IMR-90 (cell line): ENCODE results near the gene PCMTD2. TPM values are rescaled to one million over a fixed set of nuclear protein-coding genes. Genes with fewer than 3 reads are reported as not detected.

Experiments used
- ATAC-seq: fragments of 200-7000 bp; cut with Tn5 transposase; 2 replicates; pipeline ENCODE4 v1.9.1; 2020; ENCODE audit warnings: low read depth, mild to moderate bottlenecking, moderate library complexity
- BruUV-seq: library from RNA; stranded (reverse); fragments of 400-500 nt; replicated peaks from 2 replicates; lab custom pipeline; 2021; lab: Mats Ljungman, UMichigan
- CTCF ChIA-PET: fragments of 300-600 bp; formaldehyde crosslinking; extraction: SDS; loops from one replicate; lab custom pipeline; 2021; ENCODE audit warnings: antibody characterized with exemption; lab: Yijun Ruan, JAX
- POLR2A ChIA-PET: fragments of 300-600 bp; sonication (Branson Sonifier 250); formaldehyde crosslinking; loops from one replicate; lab custom pipeline; 2022; ENCODE audit warnings: antibody characterized with exemption; ENCODE audit not compliant: unreplicated experiment; lab: Charles Lee
- DNase-seq: peaks from one replicate; pipeline ENCODE4 v3.0.0; 2013
- H2AFZ ChIP-seq: replicated peaks from 2 replicates; pipeline ENCODE3; 2013; ENCODE audit warnings: low read length, mild to moderate bottlenecking; ENCODE audit not compliant: poor library complexity
- H2AK5ac ChIP-seq: 2 replicates; pipeline ENCODE4 v1.6.1; 2013; ENCODE audit warnings: low read depth, low read length, inconsistent platforms
- H2AK9ac ChIP-seq: replicated peaks from 2 replicates; pipeline ENCODE3; 2013; ENCODE audit warnings: mild to moderate bottlenecking, low read depth, low read length, moderate library complexity; ENCODE audit not compliant: poor library complexity
- H2BK120ac ChIP-seq: 2 replicates; pipeline ENCODE4 v1.6.1; 2013; ENCODE audit warnings: low read depth, low read length, inconsistent platforms
- H2BK15ac ChIP-seq: 3 replicates; pipeline ENCODE4 v1.6.1; 2013; ENCODE audit warnings: low read depth, low read length, inconsistent platforms
- H2BK20ac ChIP-seq: 2 replicates; pipeline ENCODE4 v1.6.1; 2013; ENCODE audit warnings: low read depth, mild to moderate bottlenecking, inconsistent platforms, low read length, moderate library complexity
- H2BK5ac ChIP-seq: 2 replicates; pipeline ENCODE4 v1.6.1; 2013; ENCODE audit warnings: mild to moderate bottlenecking, low read depth, low read length, inconsistent platforms; ENCODE audit not compliant: poor library complexity, severe bottlenecking
- H3K14ac ChIP-seq: replicated peaks from 2 replicates; pipeline ENCODE4 v1.6.1; 2013; ENCODE audit warnings: low read depth, low read length, inconsistent platforms
- H3K18ac ChIP-seq: 2 replicates; pipeline ENCODE4 v1.6.1; 2013; ENCODE audit warnings: low read depth, low read length, control low read depth
- H3K23ac ChIP-seq: 2 replicates; pipeline ENCODE4 v1.6.1; 2013; ENCODE audit warnings: low read depth, low read length, inconsistent platforms
- H3K27ac ChIP-seq: 2 replicates; pipeline ENCODE4 v1.5.1; 2013; ENCODE audit warnings: mild to moderate bottlenecking, control low read depth, low read length; ENCODE audit not compliant: insufficient read depth
- H3K27me3 ChIP-seq: 2 replicates; pipeline ENCODE4 v1.6.1; 2013; ENCODE audit warnings: low read length; ENCODE audit not compliant: control insufficient read depth, insufficient read depth
- H3K36me3 ChIP-seq: 2 replicates; pipeline ENCODE4 v1.6.1; 2013; ENCODE audit warnings: low read length, mixed read lengths; ENCODE audit not compliant: control insufficient read depth, insufficient read depth
- H3K4ac ChIP-seq: 2 replicates; pipeline ENCODE4 v1.6.1; 2013; ENCODE audit warnings: low read depth, low read length, inconsistent platforms
- H3K4me1 ChIP-seq: 2 replicates; pipeline ENCODE4 v1.6.1; 2013; ENCODE audit warnings: low read length, mixed read lengths; ENCODE audit not compliant: control insufficient read depth, insufficient read depth
- H3K4me2 ChIP-seq: 2 replicates; pipeline ENCODE4 v1.6.1; 2013; ENCODE audit warnings: low read depth, mild to moderate bottlenecking, control low read depth, low read length, moderate library complexity
- H3K4me3 ChIP-seq: 2 replicates; pipeline ENCODE4 v1.5.1; 2013; ENCODE audit warnings: low read depth, mild to moderate bottlenecking, control low read depth, low read length, moderate library complexity; ENCODE audit not compliant: insufficient read depth
- H3K56ac ChIP-seq: 2 replicates; pipeline ENCODE4 v1.6.1; 2013; ENCODE audit warnings: low read length, inconsistent platforms; ENCODE audit not compliant: insufficient read depth; ENCODE audit errors: extremely low read depth
- H3K79me1 ChIP-seq, 2 experiments: 2 replicates each; pipeline ENCODE4 v1.6.1; 2013; ENCODE audit warnings: low read length in 2 of 2, inconsistent platforms in 1 of 2, low read depth in 1 of 2
- H3K9ac ChIP-seq: 2 replicates; pipeline ENCODE4 v1.6.1; 2013; ENCODE audit warnings: low read depth, low read length, control low read depth
- H3K9me1 ChIP-seq: 2 replicates; pipeline ENCODE4 v1.6.1; 2013; ENCODE audit warnings: low read length, inconsistent platforms; ENCODE audit not compliant: insufficient read depth
- H3K9me3 ChIP-seq: 2 replicates; pipeline ENCODE4 v1.6.1; 2013; ENCODE audit warnings: low read length; ENCODE audit not compliant: control insufficient read depth, insufficient read depth
- H4K20me1 ChIP-seq: 2 replicates; pipeline ENCODE4 v1.6.1; 2013; ENCODE audit warnings: low read length, inconsistent platforms; ENCODE audit not compliant: insufficient read depth
- H4K5ac ChIP-seq: 2 replicates; pipeline ENCODE4 v1.6.1; 2013; ENCODE audit warnings: mild to moderate bottlenecking, low read depth, low read length, control low read depth
- H4K8ac ChIP-seq, 2 experiments: 2 replicates each; pipeline ENCODE4 v1.6.1; 2013; ENCODE audit warnings: low read depth in 2 of 2, low read length in 2 of 2, control low read depth in 1 of 2, inconsistent platforms in 1 of 2
- H4K91ac ChIP-seq: 2 replicates; pipeline ENCODE4 v1.6.1; 2013; ENCODE audit warnings: low read depth, low read length, inconsistent platforms; ENCODE audit not compliant: insufficient read depth
- CEBPB ChIP-seq: IDR thresholded peaks from 2 replicates; pipeline ENCODE4 v1.6.1; 2012; ENCODE audit warnings: low read depth, low read length, improper control_type of control experiment
- CHD1 ChIP-seq: IDR thresholded peaks from 2 replicates; pipeline ENCODE4 v1.6.1; 2012; ENCODE audit warnings: low read depth, low read length, improper control_type of control experiment
- FOS ChIP-seq: fragments of 150-350 bp; IDR thresholded peaks from 2 replicates; pipeline ENCODE4 v1.6.1; 2016; ENCODE audit warnings: low read depth, low read length
- MAFK ChIP-seq: IDR thresholded peaks from 2 replicates; pipeline ENCODE4 v1.6.1; 2012; ENCODE audit warnings: low read depth, low read length, improper control_type of control experiment
- MAZ ChIP-seq: IDR thresholded peaks from 2 replicates; pipeline ENCODE4 v1.6.1; 2012; ENCODE audit warnings: low read depth, mild to moderate bottlenecking, low read length, improper control_type of control experiment, moderate library complexity, borderline replicate concordance
- MXI1 ChIP-seq: IDR thresholded peaks from 2 replicates; pipeline ENCODE4 v1.6.1; 2012; ENCODE audit warnings: low read depth, mild to moderate bottlenecking, low read length, moderate library complexity, borderline replicate concordance
- NFE2L2 ChIP-seq: fragments of 150-350 bp; IDR thresholded peaks from 2 replicates; pipeline ENCODE4 v1.6.1; 2016; ENCODE audit warnings: low read depth, mild to moderate bottlenecking, low read length
- POLR2A ChIP-seq: IDR thresholded peaks from 2 replicates; pipeline ENCODE4 v1.6.1; 2012; ENCODE audit warnings: mild to moderate bottlenecking, low read depth, low read length
- RCOR1 ChIP-seq: IDR thresholded peaks from 2 replicates; pipeline ENCODE4 v1.6.1; 2012; ENCODE audit warnings: mild to moderate bottlenecking, low read length, improper control_type of control experiment; ENCODE audit not compliant: insufficient replicate concordance
- RFX5 ChIP-seq: IDR thresholded peaks from 2 replicates; pipeline ENCODE4 v1.8.0; 2012; ENCODE audit warnings: low read depth, mild to moderate bottlenecking, low read length, moderate library complexity
- SMC3 ChIP-seq: fragments of 150-350 bp; IDR thresholded peaks from 2 replicates; pipeline ENCODE4 v1.6.1; 2016; ENCODE audit warnings: low read depth, mild to moderate bottlenecking, antibody characterized with exemption, low read length, moderate library complexity
- WGBS, 2 experiments: methylation state at CpG; one replicate each; pipeline versions ENCODE4 v1.1.5 to v1.1.7; 2013; ENCODE audit warnings: missing lambda C conversion rate in 2 of 2; ENCODE audit not compliant: insufficient read length in 1 of 2; ENCODE audit errors: extremely low coverage in 2 of 2; 5-methylcytosine and 5-hydroxymethylcytosine counted together
- dilution Hi-C: fragments of 300-500 bp; cut with HindIII; formaldehyde crosslinking; loops from one replicate; pipeline ENCODE4 v1.14.3; 2018; ENCODE audit warnings: low sequenced_read_pairs; ENCODE audit not compliant: unreplicated experiment
- in situ Hi-C: fragments of 300-500 bp; cut with MboI; formaldehyde crosslinking; loops from 3 replicates; pipeline ENCODE4 v1.14.3; 2019; ENCODE audit warnings: low sequenced_read_pairs, inconsistent platforms, mixed read lengths
- intact Hi-C: fragments of 100-400 bp; cut with micrococcal nuclease; formaldehyde crosslinking; loops from 2 replicates; pipeline ENCODE4 v1.10.0; 2022
- polyA plus RNA-seq, 3 experiments: library from polyadenylated mRNA; depleted of rRNA; stranded (reverse); fragments of >200 nt; gene quantifications; 2 replicates each; pipeline ENCODE4 v1.2.3, GENCODE V29; 2012; ENCODE audit warnings: low replicate concordance in 1 of 3
- total RNA-seq: library from RNA; depleted of rRNA; stranded (reverse); fragments of >200 nt; gene quantifications from 2 replicates; pipeline ENCODE4 v1.2.3, GENCODE V29; 2012
- TF ChIP-seq, protein P1 (sequence below): fragments of 150-350 bp; IDR thresholded peaks from 2 replicates; pipeline ENCODE4 v1.6.1; 2016; ENCODE audit warnings: low read depth, mild to moderate bottlenecking, low read length, moderate library complexity, borderline replicate concordance
- TF ChIP-seq, protein P2 (sequence below): conservative IDR thresholded peaks from 2 replicates; pipeline ENCODE4 v1.5.1; 2012; ENCODE audit warnings: mild to moderate bottlenecking, low read depth, low read length, improper control_type of control experiment
- TF ChIP-seq, protein P3 (sequence below): fragments of 150-350 bp; IDR thresholded peaks from 2 replicates; pipeline ENCODE4 v1.6.1; 2017; ENCODE audit warnings: mild to moderate bottlenecking, antibody characterized with exemption, low read length, low read depth

Gene PCMTD2
- total and polyA plus RNA-seq, 2 of the 4 experiments (the other 2 are of a cell fraction), result 23.6 to 28.3 TPM

DNA sequence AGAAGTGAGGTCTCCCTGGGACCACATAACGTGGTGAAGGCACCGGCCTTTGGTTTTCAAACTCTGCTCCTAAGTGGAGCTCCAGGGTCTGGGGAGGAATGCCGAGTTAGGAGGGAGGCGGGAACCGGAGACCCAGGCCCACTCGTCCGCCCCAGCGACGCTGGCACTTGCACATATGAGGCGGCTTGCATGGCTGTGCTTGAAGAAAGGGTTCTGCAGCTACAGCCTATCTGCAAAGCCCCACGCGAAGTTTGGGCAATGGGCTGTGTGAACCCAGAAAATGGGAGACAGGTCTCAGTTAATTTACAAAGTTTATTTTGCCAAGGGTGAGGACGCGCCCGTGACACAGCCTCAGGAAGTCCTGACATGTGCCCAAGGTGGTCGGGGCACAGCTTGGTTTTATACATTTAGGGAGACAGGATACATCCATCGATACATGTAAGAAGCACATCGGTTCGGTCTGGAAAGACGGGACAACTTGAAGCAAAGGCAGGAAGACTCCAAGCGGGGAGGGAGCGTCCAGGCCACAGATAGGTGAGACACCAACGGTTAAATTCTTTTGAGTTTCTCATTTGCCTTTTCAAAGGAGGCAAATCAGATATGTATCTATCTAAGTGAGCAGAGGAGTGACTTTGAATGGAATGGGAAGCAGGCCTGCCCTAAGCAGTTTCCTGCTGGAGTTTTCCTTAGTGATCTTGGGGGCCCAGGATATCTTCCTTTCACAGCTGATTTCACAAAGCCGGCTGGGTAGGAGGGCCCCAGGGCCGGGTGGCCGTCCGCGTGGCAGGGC is 782 bp upstream of the PCMTD2 start:
- BruUV-seq, result no TSS peak
- DNase-seq (no peak), ATAC-seq (no peak)
- peak overlapping the region; percentile 94 for H3K4ac ChIP-seq
- ChIA-PET CTCF (no interaction called here), POLR2A (no interaction called here)
- in situ Hi-C loops, result no loop called here
- peak overlapping the region; percentile 75 for H2BK5ac ChIP-seq
- H2BK20ac ChIP-seq, result no peak overlapping the region
- dilution Hi-C loops, result no loop called here
- H3K4me1 ChIP-seq, result peaks cover 10% of the 10 kb centered on the region
- peak overlapping the region; percentile 82 for H3K9ac ChIP-seq
- H3K27ac ChIP-seq, result peak overlapping the region; percentile 85
- peak overlapping the region; percentile 62 for H3K4me2 ChIP-seq
- intact Hi-C loops, result no loop called here
- no peak overlapping the region; the same call in 1 of the 2 replicates for H3K14ac ChIP-seq
- no peak overlapping the region; the same call in 1 of the 2 replicates for H3K18ac ChIP-seq
- H4K91ac ChIP-seq, result peak overlapping the region; percentile 83
- H3K9me3 ChIP-seq, result no peaks in the 10 kb centered on the region
- peak overlapping the region; percentile 93 for H2AK9ac ChIP-seq
- H3K56ac ChIP-seq, result no peak overlapping the region; the same call in 1 of the 2 replicates
- peaks cover 22 to 26% of the 10 kb centered on the region in 2 experiments for H3K79me1 ChIP-seq
- H4K8ac ChIP-seq, result peak overlapping the region; percentile 97 to 100
- no peaks in the 10 kb centered on the region for H4K20me1 ChIP-seq
- peak overlapping the region; percentile 93 for H4K5ac ChIP-seq
- peak overlapping the region; percentile 88 for H3K4me3 ChIP-seq
- H3K36me3 ChIP-seq, result no peaks in the 10 kb centered on the region
- peaks cover 3% of the 10 kb centered on the region; the same call in 1 of the 2 replicates for H3K9me1 ChIP-seq
- H3K23ac ChIP-seq, result peak overlapping the region; percentile 94; the same call in 1 of the 2 replicates
- peak overlapping the region; percentile 78 for H2AK5ac ChIP-seq
- peak overlapping the region; percentile 100 for H2AFZ ChIP-seq
- WGBS, 2 experiments, result 81% methylated on average over 21 of the region's 28 CpGs; no CpG with 5 or more reads in 1 of the 2 experiments
- H2BK15ac ChIP-seq, result no peak overlapping the region
- H2BK120ac ChIP-seq, result peak overlapping the region; percentile 77; the same call in 1 of the 2 replicates
- peaks cover 8% of the 10 kb centered on the region for H3K27me3 ChIP-seq
- no peak for TF ChIP-seq CEBPB
- no peak for TF ChIP-seq MXI1
- TF ChIP-seq NFE2L2, result no peak
- TF ChIP-seq, protein P1, sequence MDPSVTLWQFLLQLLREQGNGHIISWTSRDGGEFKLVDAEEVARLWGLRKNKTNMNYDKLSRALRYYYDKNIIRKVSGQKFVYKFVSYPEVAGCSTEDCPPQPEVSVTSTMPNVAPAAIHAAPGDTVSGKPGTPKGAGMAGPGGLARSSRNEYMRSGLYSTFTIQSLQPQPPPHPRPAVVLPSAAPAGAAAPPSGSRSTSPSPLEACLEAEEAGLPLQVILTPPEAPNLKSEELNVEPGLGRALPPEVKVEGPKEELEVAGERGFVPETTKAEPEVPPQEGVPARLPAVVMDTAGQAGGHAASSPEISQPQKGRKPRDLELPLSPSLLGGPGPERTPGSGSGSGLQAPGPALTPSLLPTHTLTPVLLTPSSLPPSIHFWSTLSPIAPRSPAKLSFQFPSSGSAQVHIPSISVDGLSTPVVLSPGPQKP, result no peak
- no peak for TF ChIP-seq MAZ
- TF ChIP-seq, protein P2, sequence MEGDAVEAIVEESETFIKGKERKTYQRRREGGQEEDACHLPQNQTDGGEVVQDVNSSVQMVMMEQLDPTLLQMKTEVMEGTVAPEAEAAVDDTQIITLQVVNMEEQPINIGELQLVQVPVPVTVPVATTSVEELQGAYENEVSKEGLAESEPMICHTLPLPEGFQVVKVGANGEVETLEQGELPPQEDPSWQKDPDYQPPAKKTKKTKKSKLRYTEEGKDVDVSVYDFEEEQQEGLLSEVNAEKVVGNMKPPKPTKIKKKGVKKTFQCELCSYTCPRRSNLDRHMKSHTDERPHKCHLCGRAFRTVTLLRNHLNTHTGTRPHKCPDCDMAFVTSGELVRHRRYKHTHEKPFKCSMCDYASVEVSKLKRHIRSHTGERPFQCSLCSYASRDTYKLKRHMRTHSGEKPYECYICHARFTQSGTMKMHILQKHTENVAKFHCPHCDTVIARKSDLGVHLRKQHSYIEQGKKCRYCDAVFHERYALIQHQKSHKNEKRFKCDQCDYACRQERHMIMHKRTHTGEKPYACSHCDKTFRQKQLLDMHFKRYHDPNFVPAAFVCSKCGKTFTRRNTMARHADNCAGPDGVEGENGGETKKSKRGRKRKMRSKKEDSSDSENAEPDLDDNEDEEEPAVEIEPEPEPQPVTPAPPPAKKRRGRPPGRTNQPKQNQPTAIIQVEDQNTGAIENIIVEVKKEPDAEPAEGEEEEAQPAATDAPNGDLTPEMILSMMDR, result no peak
- TF ChIP-seq POLR2A, result no peak
- TF ChIP-seq RFX5, result no peak
- TF ChIP-seq FOS, result no peak
- TF ChIP-seq, protein P3, sequence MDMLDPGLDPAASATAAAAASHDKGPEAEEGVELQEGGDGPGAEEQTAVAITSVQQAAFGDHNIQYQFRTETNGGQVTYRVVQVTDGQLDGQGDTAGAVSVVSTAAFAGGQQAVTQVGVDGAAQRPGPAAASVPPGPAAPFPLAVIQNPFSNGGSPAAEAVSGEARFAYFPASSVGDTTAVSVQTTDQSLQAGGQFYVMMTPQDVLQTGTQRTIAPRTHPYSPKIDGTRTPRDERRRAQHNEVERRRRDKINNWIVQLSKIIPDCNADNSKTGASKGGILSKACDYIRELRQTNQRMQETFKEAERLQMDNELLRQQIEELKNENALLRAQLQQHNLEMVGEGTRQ, result no peak
- no peak for TF ChIP-seq MAFK
- TF ChIP-seq CHD1, result no peak
- no peak for TF ChIP-seq RCOR1
- TF ChIP-seq SMC3, result no peak
